ENCODE measurements around the gene RPIA.

- TF ChIP-seq CTCF (IDR thresholded peaks at IDR 0.05) (no peak), POLR2A (IDR thresholded peaks at IDR 0.05) (no peak)
These were observed 24.3 kb upstream of the RPIA start for GRCh38 chr2:88667219-88667618.
